Type B pancreatic cell (in vitro differentiated cells): Measurements from ENCODE around the gene MAG. TPM values are rescaled to one million over a fixed set of nuclear protein-coding genes. Genes with fewer than 3 reads are reported as not detected.

ENCODE experiments used
- DNase-seq: peaks from one replicate; pipeline ENCODE4 v3.0.0; 2021; ENCODE audit warnings: mixed read lengths; ENCODE audit not compliant: unreplicated experiment; ENCODE audit errors: extremely low spot score
- H3K27ac Mint-ChIP-seq: 2 replicates; pipeline ENCODE4 v1.8.0; 2021; ENCODE audit warnings: mild to moderate bottlenecking, mixed read lengths
- H3K27me3 Mint-ChIP-seq: 2 replicates; pipeline ENCODE4 v1.8.0; 2021; ENCODE audit warnings: mixed read lengths
- H3K36me3 Mint-ChIP-seq: 2 replicates; pipeline ENCODE4 v1.8.0; 2021; ENCODE audit warnings: mixed read lengths
- H3K4me1 Mint-ChIP-seq: one replicate; pipeline ENCODE4 v1.8.0; 2021; ENCODE audit warnings: mixed read lengths; ENCODE audit not compliant: unreplicated experiment
- H3K4me3 Mint-ChIP-seq: 2 replicates; pipeline ENCODE4 v1.8.0; 2021; ENCODE audit warnings: mild to moderate bottlenecking, mixed read lengths
- H3K9me3 Mint-ChIP-seq: 2 replicates; pipeline ENCODE4 v1.8.0; 2021; ENCODE audit warnings: mixed read lengths
- total RNA-seq: library from RNA; stranded (reverse); gene quantifications from 2 replicates; pipeline ENCODE4 v1.2.1, GENCODE V29; 2021; ENCODE audit warnings: low replicate concordance
- TF ChIP-seq, protein P1 (sequence below): fragments of 200-600 bp; sonication (generic); conservative IDR thresholded peaks from 2 replicates; pipeline ENCODE4 v1.5.0; 2021; ENCODE audit warnings: antibody characterized with exemption, mild to moderate bottlenecking

MAG gene
- total RNA-seq, 1 donor from 2014 or later, result not detected

DNA sequence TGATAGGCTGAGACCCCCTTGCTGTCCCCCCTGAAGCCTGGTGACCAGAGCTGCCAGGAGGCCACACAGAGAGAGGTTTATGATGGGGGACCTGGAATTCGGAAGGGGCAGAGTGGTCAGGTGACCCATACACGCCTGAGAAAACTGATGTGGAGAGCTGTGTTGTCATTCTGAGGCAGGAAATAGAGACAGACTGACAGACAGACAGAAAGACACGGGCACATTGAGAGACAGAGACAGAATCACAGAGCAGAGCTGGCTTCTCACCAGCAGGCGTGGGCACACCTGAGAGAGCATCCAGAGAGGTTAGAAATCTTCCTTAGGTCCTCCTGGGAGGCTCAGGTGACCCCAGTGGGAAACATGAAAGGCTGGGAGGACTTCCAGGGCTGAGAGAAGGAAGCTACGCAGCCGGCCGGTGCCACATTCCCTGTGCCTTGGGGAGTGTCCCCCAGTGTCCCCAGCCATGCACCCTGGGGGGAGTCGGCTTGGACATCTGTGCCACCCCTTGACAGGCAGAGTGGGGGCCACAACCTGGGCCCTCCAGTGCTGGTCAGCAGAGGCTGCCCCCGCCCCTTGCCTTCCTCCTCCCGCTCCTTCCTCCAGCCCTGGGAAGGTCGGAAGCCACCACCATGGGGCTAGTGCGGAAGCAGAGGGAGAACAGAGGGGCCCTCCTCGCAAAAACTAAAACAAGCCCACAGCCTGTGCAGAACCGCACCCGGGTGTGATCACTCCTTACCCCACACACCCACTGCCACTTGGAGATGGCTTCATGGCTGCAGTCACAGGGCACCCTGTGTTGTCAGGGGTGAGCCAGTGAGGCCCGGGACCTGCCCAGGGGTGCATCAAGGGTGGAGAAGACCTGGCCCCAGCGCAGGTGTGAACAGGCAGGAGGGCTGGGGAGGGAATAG is 57.9 kb downstream of the MAG start:
- peak; percentile 66 for DNase-seq
- Mint-ChIP-seq H3K9me3 (no peaks in the 10 kb centered on the region), H3K27ac (peak overlapping the region; percentile 61), H3K4me1 (peaks cover 14% of the 10 kb centered on the region), H3K27me3 (peaks cover 18% of the 10 kb centered on the region), H3K4me3 (no peak overlapping the region), H3K36me3 (no peaks in the 10 kb centered on the region)
- TF ChIP-seq, protein P1, sequence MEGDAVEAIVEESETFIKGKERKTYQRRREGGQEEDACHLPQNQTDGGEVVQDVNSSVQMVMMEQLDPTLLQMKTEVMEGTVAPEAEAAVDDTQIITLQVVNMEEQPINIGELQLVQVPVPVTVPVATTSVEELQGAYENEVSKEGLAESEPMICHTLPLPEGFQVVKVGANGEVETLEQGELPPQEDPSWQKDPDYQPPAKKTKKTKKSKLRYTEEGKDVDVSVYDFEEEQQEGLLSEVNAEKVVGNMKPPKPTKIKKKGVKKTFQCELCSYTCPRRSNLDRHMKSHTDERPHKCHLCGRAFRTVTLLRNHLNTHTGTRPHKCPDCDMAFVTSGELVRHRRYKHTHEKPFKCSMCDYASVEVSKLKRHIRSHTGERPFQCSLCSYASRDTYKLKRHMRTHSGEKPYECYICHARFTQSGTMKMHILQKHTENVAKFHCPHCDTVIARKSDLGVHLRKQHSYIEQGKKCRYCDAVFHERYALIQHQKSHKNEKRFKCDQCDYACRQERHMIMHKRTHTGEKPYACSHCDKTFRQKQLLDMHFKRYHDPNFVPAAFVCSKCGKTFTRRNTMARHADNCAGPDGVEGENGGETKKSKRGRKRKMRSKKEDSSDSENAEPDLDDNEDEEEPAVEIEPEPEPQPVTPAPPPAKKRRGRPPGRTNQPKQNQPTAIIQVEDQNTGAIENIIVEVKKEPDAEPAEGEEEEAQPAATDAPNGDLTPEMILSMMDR, result no peak

DNA sequence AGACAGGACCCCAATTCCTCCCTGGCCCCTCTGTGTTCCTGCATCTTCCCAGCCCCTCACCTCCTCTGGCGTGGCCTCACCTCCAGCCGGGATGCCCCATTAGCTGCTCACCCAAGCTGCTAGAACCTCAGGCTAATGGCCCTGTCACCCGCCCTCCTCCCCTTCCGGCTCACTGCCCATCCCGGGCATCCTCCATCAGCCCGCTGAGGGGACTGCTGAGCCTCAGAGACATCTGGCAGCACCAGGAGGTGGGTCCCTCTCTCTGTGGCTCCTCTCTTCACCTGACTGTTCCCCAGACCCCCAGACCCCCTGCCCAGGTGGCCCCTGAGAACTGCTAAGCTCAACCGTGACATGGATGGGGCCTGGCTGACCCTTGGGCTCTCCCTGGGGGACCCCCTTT is 58.6 kb downstream of the MAG start:
- Mint-ChIP-seq H3K9me3 (no peaks in the 10 kb centered on the region), H3K27ac (no peak overlapping the region)
- peak; percentile 52 for DNase-seq

DNA sequence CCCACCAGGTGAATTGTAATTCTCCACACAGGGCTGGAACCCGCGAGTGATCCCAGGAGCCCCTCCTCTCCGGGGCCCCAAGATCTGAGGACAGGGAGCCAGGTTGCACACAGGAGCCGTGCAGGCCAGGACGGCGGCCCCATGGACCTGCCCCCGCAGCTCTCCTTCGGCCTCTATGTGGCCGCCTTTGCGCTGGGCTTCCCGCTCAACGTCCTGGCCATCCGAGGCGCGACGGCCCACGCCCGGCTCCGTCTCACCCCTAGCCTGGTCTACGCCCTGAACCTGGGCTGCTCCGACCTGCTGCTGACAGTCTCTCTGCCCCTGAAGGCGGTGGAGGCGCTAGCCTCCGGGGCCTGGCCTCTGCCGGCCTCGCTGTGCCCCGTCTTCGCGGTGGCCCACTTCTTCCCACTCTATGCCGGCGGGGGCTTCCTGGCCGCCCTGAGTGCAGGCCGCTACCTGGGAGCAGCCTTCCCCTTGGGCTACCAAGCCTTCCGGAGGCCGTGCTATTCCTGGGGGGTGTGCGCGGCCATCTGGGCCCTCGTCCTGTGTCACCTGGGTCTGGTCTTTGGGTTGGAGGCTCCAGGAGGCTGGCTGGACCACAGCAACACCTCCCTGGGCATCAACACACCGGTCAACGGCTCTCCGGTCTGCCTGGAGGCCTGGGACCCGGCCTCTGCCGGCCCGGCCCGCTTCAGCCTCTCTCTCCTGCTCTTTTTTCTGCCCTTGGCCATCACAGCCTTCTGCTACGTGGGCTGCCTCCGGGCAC is 59.6 kb downstream of the MAG start:
- Mint-ChIP-seq H3K4me1 (peaks cover 14% of the 10 kb centered on the region), H3K27ac (no peak overlapping the region), H3K4me3 (no peak overlapping the region), H3K27me3 (peaks cover 18% of the 10 kb centered on the region), H3K36me3 (no peaks in the 10 kb centered on the region), H3K9me3 (no peaks in the 10 kb centered on the region)
- DNase-seq, result peak; percentile 69
- TF ChIP-seq, protein P1, result no peak

More for the DNA sequence above, 58.6 kb downstream of the MAG start:
- TF ChIP-seq, protein P1, result no peak
- peaks cover 18% of the 10 kb centered on the region for H3K27me3 Mint-ChIP-seq
- no peaks in the 10 kb centered on the region for H3K36me3 Mint-ChIP-seq
- peaks cover 14% of the 10 kb centered on the region for H3K4me1 Mint-ChIP-seq
- H3K4me3 Mint-ChIP-seq, result no peak overlapping the region

DNA sequence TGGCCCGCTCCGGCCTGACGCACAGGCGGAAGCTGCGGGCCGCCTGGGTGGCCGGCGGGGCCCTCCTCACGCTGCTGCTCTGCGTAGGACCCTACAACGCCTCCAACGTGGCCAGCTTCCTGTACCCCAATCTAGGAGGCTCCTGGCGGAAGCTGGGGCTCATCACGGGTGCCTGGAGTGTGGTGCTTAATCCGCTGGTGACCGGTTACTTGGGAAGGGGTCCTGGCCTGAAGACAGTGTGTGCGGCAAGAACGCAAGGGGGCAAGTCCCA is 60.2 kb downstream of the MAG start:
- TF ChIP-seq, protein P1, result no peak
- Mint-ChIP-seq H3K27me3 (peaks cover 14% of the 10 kb centered on the region), H3K27ac (no peak overlapping the region), H3K4me1 (peaks cover 12% of the 10 kb centered on the region), H3K9me3 (no peaks in the 10 kb centered on the region), H3K4me3 (no peak overlapping the region), H3K36me3 (no peaks in the 10 kb centered on the region)
- DNase-seq, result peak; percentile 54

DNA sequence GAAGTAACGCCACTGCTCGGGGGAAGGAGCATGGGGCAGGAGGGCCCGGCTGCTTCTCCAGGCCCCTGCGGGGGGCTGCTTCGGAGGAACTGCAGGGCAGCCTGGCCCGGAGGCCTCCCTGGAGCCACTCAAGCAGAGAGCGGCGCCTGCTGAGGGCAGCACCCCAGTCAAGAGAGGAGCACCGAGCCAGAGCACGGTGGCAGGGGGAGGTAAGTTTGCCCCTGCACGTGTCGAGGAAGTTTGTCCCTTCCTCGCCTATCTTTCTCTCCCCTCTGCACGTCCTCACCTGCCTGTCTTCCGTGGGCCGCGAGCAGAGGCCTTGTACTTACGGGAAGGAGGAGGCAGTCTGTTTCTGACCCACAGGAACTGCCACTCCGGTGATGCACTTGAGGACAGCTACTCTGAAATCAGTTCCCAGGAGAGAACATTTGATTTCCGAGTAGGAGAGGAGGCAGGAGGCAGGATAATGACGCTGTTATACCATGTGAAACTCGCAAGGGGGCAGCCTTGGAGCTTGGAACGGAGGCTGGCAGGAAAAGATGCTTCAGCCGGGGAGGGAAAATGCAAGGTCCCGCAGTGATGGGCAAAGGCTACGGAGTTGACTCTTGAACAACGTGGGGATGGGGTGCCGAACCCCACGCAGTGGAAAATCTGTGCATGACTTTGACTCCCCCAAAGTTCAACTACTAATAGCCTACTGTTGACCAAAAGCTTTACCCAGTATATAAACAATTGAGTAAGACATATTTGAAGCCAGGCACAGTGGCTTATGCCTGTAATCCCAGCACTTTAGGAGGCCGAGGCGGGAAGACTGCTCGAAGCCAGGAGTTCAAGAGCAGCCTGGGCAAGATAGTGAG is 60.7 kb downstream of the MAG start:
- Mint-ChIP-seq H3K36me3 (no peaks in the 10 kb centered on the region), H3K9me3 (no peaks in the 10 kb centered on the region), H3K4me3 (peak overlapping the region; percentile 67), H3K27me3 (peaks cover 8% of the 10 kb centered on the region), H3K4me1 (peaks cover 10% of the 10 kb centered on the region), H3K27ac (peak overlapping the region; percentile 82)
- TF ChIP-seq, protein P1, result peak; percentile 85
- peak; percentile 71 for DNase-seq
